ENCODE data around the gene TM4SF20. TPM values are rescaled to one million over a fixed set of nuclear protein-coding genes. Genes with fewer than 3 reads are reported as not detected.

TM4SF20 gene
- polyA plus RNA-seq, 1 experiment: 1.1 TPM

GRCh38 chr2:227313310-227313709 lies 65.8 kb downstream of the TM4SF20 start:
- CTCF ChIA-PET: no interaction called here
- H3K27ac ChIP-seq (ENCODE audit: low read depth, low read length): no peak overlapping the region
- DNase-seq (ENCODE audit: low read depth, low spot score): no peak
- H3K4me3 ChIP-seq (ENCODE audit: low read depth, low read length): no peak overlapping the region
- POLR2A ChIA-PET: no interaction called here
- no peak for TF ChIP-seq CTCF (IDR thresholded peaks at IDR 0.05; ENCODE audit: low read depth, low read length)
- no peaks in the 10 kb centered on the region for H3K9me3 ChIP-seq (ENCODE audit: control insufficient read depth, insufficient read depth, low read length)
- no peaks in the 10 kb centered on the region for H3K27me3 ChIP-seq (ENCODE audit: control insufficient read depth, insufficient read depth, low read length)

- H3K27ac ChIP-seq (ENCODE audit: low read depth, low read length): no peak overlapping the region
- no peaks in the 10 kb centered on the region for H3K9me3 ChIP-seq (ENCODE audit: control insufficient read depth, insufficient read depth, low read length)
- H3K27me3 ChIP-seq (ENCODE audit: control insufficient read depth, insufficient read depth, low read length): no peaks in the 10 kb centered on the region
- DNase-seq (ENCODE audit: low read depth, low spot score): no peak
- ChIA-PET CTCF (no interaction called here), POLR2A (no interaction called here)
- no peak overlapping the region for H3K4me3 ChIP-seq (ENCODE audit: low read depth, low read length)
- no peak for TF ChIP-seq CTCF (IDR thresholded peaks at IDR 0.05; ENCODE audit: low read depth, low read length)
Measured at GRCh38 chr2:227312579-227312978, 66.5 kb downstream of the TM4SF20 start.

Other genes starting within 250 kb of the TM4SF20 start
- gene COL4A4, start 215.1 kb downstream of the TM4SF20 start, polyA plus RNA-seq (2011; rRNA removed): 0.05 and 0.06 TPM in 2 replicates
- 0.07 TPM in 1 of 2 replicates, not detected in the other for gene COL4A3, start 214.7 kb downstream of the TM4SF20 start, polyA plus RNA-seq (2011; rRNA removed)
- 207 and 255 TPM in 2 replicates for gene MFF, start 54.1 kb downstream of the TM4SF20 start, polyA plus RNA-seq (2011; rRNA removed)
- not detected in 2 replicates for gene SCYGR1, start 8.6 kb upstream of the TM4SF20 start, polyA plus RNA-seq (2011; rRNA removed)
- gene AGFG1, start 92.8 kb upstream of the TM4SF20 start, polyA plus RNA-seq (2011; rRNA removed): 124 and 139 TPM in 2 replicates
- not detected in 2 replicates for gene SCYGR2, start 219.6 kb upstream of the TM4SF20 start, polyA plus RNA-seq (2011; rRNA removed)
- not detected in 2 replicates for gene SCYGR3, start 235.5 kb upstream of the TM4SF20 start, polyA plus RNA-seq (2011; rRNA removed)
- not detected in 2 replicates for gene SCYGR4, start 238.2 kb upstream of the TM4SF20 start, polyA plus RNA-seq (2011; rRNA removed)